Measurements from ENCODE around the gene C19orf53. TPM values are rescaled to one million over a fixed set of nuclear protein-coding genes. Genes with fewer than 3 reads are reported as not detected.

C19orf53 gene
- total and polyA plus RNA-seq, 2 of the 13 experiments (the other 11 are each of a cell fraction or from before 2014, with no cell fraction given) = 129 to 130 TPM

GRCh38 chr19:13797870-13798269 lies 23.6 kb downstream of the C19orf53 start:
- no peaks in the 10 kb centered on the region for H4K20me1 ChIP-seq (ENCODE audit: insufficient read depth, low read length)
- intact Hi-C loops (cut with micrococcal nuclease; ENCODE audit: unreplicated experiment) = loop anchor here (5.0 kb wide), 1 partner anchor 34 kb away; no protein-coding TSS in a partner anchor

More at GRCh38 chr19:13797870-13798269, 23.6 kb downstream of the C19orf53 start:
- H2AFZ ChIP-seq (ENCODE audit: low read length) = no peak overlapping the region
- in situ Hi-C loops (cut with HindIII; ENCODE audit: extremely low pct_ligation_motif_present, low pct_unique_long_range_greater_than_20kb) = no loop called here
- H3K4me1 ChIP-seq (ENCODE audit: insufficient read depth, low read length) = peaks cover 31% of the 10 kb centered on the region
- TF ChIP-seq CREB1 (IDR thresholded peaks at IDR 0.05) = no peak
- TF ChIP-seq CREB1 (CRISPR knock-in tag; IDR thresholded peaks at IDR 0.05) = no peak
- TF ChIP-seq CEBPB (IDR thresholded peaks at IDR 0.05; ENCODE audit: borderline replicate concordance, low read depth, low read length) = peak; percentile 95
- TF ChIP-seq CEBPG (CRISPR knock-in tag; IDR thresholded peaks at IDR 0.05) = peak; percentile 94
- no peak for TF ChIP-seq MIER2 (CRISPR knock-in tag; IDR thresholded peaks at IDR 0.05)
- 0 out of 2 replicates have a peak, but pooled peaks have one; percentile 25 for TF ChIP-seq ZMYM3 (CRISPR knock-in tag; IDR thresholded peaks at IDR 0.05)
- peak; percentile 94 for TF ChIP-seq ZNF770 (CRISPR knock-in tag; IDR thresholded peaks at IDR 0.05)
- TF ChIP-seq ZNF121 (CRISPR knock-in tag; IDR thresholded peaks at IDR 0.05) = peak; percentile 52; the same call in 1 of the 2 replicates
- TF ChIP-seq ZFP1 (CRISPR knock-in tag; IDR thresholded peaks at IDR 0.05) = no peak
- 0 out of 2 replicates have a peak, but pooled peaks have one; percentile 20 for TF ChIP-seq ZMYM2 (CRISPR knock-in tag; IDR thresholded peaks at IDR 0.05)
- TF ChIP-seq EED (CRISPR knock-in tag; IDR thresholded peaks at IDR 0.05) = no peak
- TF ChIP-seq XBP1 (CRISPR knock-in tag; IDR thresholded peaks at IDR 0.05) = no peak
- TF ChIP-seq SIN3B (IDR thresholded peaks at IDR 0.05; ENCODE audit: low read length) = no peak
- no peak overlapping the region for H3K27ac ChIP-seq (ENCODE audit: extremely low read length, insufficient read depth, low read length)
- FAIRE-seq (no peak), DNase-seq (ENCODE audit: low spot score) (no peak), ATAC-seq (no peak)
- BruUV-seq (replicated peaks) = no TSS peak
- CTCF ChIA-PET (ENCODE audit: low intra/inter-chr PET ratio, low total read pairs) = no interaction called here
- H3K9ac ChIP-seq (ENCODE audit: insufficient read depth, low read depth, low read length) = no peak overlapping the region
- H3K9me3 ChIP-seq (ENCODE audit: low read length) = no peaks in the 10 kb centered on the region
- POLR2A ChIA-PET = interaction anchor here (1.4 to 3.5 kb wide), 2 partner anchors 24 kb away, joined by 4 to 19 read pairs; partner anchors contain the start of gene C19orf53
- no peaks in the 10 kb centered on the region for H3K36me3 ChIP-seq (replicated peaks in 1 of 2; ENCODE audit: control insufficient read depth in 1 of 2, insufficient read depth in 2 of 2, low read length in 2 of 2)
- no peak overlapping the region for H3K4me3 ChIP-seq (replicated peaks in 1 of 3; ENCODE audit: insufficient read depth in 1 of 3, low read depth in 2 of 3, low read length in 3 of 3)
- H3K27me3 ChIP-seq (ENCODE audit: control insufficient read depth in 1 of 2, insufficient read depth in 2 of 2, low read length in 2 of 2) = no peaks in the 10 kb centered on the region
- WGBS (ENCODE audit: low lambda C conversion rate) = 60% methylated on average over 7 of the region's 7 CpGs
- H3K79me2 ChIP-seq (ENCODE audit: insufficient read depth, low read length) = peaks cover 2% of the 10 kb centered on the region
- H3K4me2 ChIP-seq (ENCODE audit: low read depth, low read length) = no peak overlapping the region

Data from HepG2 (cell line).